ENCODE results near the gene DMRTC2.

DNA sequence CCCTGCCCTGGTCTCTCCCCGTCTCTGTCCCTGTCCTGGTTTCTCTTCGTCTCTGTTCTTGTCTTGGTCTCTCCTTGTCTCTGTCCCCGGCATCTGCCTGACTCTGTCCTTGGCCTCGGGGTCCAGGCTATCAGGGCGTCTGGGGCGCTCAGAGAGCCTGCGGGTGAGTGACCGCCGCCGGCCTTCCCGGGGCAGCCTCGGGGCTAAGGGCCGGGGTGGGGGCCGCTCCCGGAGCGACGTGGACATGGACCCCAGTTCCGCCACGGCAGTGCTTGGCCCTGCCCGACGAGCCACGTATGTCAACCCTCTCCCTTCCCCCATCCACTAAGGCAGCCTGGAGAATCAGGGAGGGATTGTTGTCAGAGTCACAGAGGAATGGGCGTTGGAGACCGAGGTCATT lies 53.0 kb downstream of the DMRTC2 start:
- TF ChIP-seq, protein P1, sequence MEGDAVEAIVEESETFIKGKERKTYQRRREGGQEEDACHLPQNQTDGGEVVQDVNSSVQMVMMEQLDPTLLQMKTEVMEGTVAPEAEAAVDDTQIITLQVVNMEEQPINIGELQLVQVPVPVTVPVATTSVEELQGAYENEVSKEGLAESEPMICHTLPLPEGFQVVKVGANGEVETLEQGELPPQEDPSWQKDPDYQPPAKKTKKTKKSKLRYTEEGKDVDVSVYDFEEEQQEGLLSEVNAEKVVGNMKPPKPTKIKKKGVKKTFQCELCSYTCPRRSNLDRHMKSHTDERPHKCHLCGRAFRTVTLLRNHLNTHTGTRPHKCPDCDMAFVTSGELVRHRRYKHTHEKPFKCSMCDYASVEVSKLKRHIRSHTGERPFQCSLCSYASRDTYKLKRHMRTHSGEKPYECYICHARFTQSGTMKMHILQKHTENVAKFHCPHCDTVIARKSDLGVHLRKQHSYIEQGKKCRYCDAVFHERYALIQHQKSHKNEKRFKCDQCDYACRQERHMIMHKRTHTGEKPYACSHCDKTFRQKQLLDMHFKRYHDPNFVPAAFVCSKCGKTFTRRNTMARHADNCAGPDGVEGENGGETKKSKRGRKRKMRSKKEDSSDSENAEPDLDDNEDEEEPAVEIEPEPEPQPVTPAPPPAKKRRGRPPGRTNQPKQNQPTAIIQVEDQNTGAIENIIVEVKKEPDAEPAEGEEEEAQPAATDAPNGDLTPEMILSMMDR (IDR thresholded peaks at IDR 0.05): no peak
- no peak for TF ChIP-seq POLR2A (IDR thresholded peaks at IDR 0.05)
